Progenitor cell of endocrine pancreas (in vitro differentiated cells): ENCODE measurements around the gene AHSP. TPM values are rescaled to one million over a fixed set of nuclear protein-coding genes. Genes with fewer than 3 reads are reported as not detected.
"Not testable (repeated sequence)": the region's sequence is repeated elsewhere in the genome, so short reads cannot be mapped to it uniquely, and the experiment has no call there.

ENCODE experiments used
- DNase-seq: peaks from one replicate; pipeline ENCODE4 v3.0.0; 2021; ENCODE audit warnings: low spot score; ENCODE audit not compliant: unreplicated experiment
- H3K27ac Mint-ChIP-seq: 2 replicates; pipeline ENCODE4 v1.8.0; 2021; ENCODE audit warnings: mild to moderate bottlenecking, moderate library complexity, mixed read lengths
- H3K27me3 Mint-ChIP-seq: 2 replicates; pipeline ENCODE4 v1.8.0; 2021; ENCODE audit warnings: mixed read lengths
- H3K36me3 Mint-ChIP-seq: 2 replicates; pipeline ENCODE4 v1.8.0; 2022; ENCODE audit warnings: mixed read lengths; ENCODE audit not compliant: insufficient read depth
- H3K4me1 Mint-ChIP-seq: 2 replicates; pipeline ENCODE4 v1.8.0; 2021; ENCODE audit warnings: low read depth, mixed read lengths
- H3K4me3 Mint-ChIP-seq: 2 replicates; pipeline ENCODE4 v1.8.0; 2021; ENCODE audit warnings: low read depth, mild to moderate bottlenecking, moderate library complexity, mixed read lengths
- H3K9me3 Mint-ChIP-seq: 2 replicates; pipeline ENCODE4 v1.8.0; 2021; ENCODE audit warnings: low read depth, mixed read lengths
- total RNA-seq: library from RNA; stranded (reverse); gene quantifications from 2 replicates; pipeline ENCODE4 v1.2.1, GENCODE V29; 2021
- TF ChIP-seq, protein P1 (sequence below): fragments of 200-600 bp; sonication (generic); IDR thresholded peaks from one replicate; pipeline ENCODE4 v1.5.0; 2021; ENCODE audit warnings: antibody characterized with exemption, mild to moderate bottlenecking; ENCODE audit not compliant: unreplicated experiment

Gene AHSP
- total RNA-seq, 1 donor from 2014 or later: not detected

DNA sequence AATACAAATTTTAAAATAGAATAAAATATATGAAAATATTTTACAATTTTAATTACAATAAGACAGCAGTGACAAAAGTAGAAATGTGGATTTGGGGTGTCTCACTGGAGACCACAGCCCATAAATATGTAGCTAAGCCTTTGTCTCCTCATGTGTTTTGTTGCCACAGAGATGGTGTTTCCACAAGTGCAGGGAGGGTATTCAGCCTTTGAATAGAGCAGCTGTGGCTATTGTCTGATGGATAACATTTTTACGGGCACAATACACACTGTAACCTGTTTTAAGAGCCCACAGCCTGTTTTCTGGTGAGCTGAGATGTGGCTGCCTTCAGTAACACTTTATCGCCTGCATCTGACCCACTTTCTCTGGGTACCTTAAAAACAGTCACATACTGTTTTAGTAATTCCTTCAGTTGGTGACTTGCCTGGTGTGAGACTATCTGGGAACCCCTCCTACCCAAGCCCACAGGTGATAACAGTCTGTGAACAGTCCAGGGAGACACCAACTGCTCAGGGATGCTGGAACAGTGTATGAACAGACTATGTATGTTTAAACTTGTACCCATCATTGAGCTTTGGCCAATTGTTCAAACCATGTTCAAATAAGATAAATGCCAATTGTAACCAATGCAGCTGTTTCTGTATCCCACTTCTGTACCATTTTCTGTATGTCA is 7.8 kb upstream of the AHSP start:
- no peak overlapping the region for H3K4me3 Mint-ChIP-seq
- H3K27me3 Mint-ChIP-seq: peaks cover 19% of the 10 kb centered on the region
- H3K27ac Mint-ChIP-seq: no peak overlapping the region
- DNase-seq: no peak
- H3K4me1 Mint-ChIP-seq: no peaks in the 10 kb centered on the region
- H3K9me3 Mint-ChIP-seq: peaks cover 7% of the 10 kb centered on the region
- no peaks in the 10 kb centered on the region for H3K36me3 Mint-ChIP-seq
- TF ChIP-seq, protein P1, sequence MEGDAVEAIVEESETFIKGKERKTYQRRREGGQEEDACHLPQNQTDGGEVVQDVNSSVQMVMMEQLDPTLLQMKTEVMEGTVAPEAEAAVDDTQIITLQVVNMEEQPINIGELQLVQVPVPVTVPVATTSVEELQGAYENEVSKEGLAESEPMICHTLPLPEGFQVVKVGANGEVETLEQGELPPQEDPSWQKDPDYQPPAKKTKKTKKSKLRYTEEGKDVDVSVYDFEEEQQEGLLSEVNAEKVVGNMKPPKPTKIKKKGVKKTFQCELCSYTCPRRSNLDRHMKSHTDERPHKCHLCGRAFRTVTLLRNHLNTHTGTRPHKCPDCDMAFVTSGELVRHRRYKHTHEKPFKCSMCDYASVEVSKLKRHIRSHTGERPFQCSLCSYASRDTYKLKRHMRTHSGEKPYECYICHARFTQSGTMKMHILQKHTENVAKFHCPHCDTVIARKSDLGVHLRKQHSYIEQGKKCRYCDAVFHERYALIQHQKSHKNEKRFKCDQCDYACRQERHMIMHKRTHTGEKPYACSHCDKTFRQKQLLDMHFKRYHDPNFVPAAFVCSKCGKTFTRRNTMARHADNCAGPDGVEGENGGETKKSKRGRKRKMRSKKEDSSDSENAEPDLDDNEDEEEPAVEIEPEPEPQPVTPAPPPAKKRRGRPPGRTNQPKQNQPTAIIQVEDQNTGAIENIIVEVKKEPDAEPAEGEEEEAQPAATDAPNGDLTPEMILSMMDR: no peak

DNA sequence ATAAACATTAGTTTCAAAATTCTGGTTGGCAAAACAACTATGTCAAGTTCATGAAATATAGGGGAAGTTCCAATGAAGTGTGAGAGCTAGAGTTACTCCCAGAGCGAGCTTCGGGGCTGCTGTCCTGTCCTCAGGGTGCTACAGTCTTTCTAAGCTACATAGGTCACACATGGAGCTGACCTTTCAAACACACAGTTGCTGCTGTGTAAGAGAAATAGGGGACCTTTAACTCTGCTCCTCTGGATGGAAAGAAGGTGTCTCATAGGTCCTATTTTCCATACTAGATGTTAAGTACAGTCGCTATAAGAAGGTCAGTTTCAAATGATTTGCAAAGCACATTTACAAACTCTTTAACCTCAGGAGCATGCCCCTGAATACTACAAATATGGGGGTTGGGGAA is 6.3 kb upstream of the AHSP start:
- Mint-ChIP-seq H3K27me3 (peaks cover 25% of the 10 kb centered on the region), H3K4me3 (no peak overlapping the region), H3K9me3 (peaks cover 4% of the 10 kb centered on the region), H3K36me3 (no peaks in the 10 kb centered on the region), H3K27ac (no peak overlapping the region), H3K4me1 (no peaks in the 10 kb centered on the region)
- DNase-seq: no peak
- TF ChIP-seq, protein P1: no peak

DNA sequence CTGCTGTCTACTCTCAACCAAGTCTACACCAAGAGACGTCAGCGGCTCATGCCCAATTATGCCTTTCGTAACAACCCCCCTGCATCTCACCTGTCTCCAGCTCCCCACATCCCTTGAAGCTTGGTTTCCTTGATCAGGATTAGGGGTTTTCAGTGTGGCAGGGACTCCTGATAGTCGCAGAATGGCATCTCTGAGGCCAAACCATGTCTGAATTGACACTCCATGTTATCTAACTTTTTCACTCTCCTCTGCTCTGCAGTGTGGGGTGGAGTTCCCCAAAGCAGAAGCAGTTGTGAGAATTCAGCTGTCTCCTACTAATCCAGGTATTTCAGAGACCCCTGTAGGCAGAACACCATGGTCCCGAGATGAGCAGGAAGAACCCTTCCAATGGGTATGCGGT is 5.6 kb upstream of the AHSP start:
- TF ChIP-seq, protein P1: no peak
- Mint-ChIP-seq H3K36me3 (no peaks in the 10 kb centered on the region), H3K4me1 (no peaks in the 10 kb centered on the region), H3K27ac (no peak overlapping the region), H3K27me3 (peaks cover 30% of the 10 kb centered on the region), H3K4me3 (no peak overlapping the region), H3K9me3 (no peaks in the 10 kb centered on the region)
- DNase-seq: no peak

DNA sequence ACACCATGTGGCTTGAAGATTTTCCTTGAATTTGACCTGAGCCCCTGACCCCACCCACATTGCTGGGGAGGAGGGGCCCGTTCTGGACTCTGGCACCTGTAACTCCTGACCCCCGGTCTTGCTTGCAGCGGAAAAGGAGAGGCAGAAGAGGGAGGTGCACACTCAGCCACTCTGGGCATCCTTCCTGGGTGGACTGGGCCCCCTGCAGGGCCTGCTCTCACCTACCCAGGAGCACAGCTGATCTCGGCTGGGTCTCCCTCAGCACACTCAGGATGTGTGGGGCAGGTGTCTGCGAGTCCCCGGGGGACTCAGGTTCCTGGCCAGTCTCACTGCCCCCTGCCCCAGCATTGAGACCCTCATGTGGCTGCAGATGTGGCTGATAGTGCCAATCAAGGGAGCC is 3.9 kb upstream of the AHSP start:
- H3K27me3 Mint-ChIP-seq: peaks cover 31% of the 10 kb centered on the region

DNA sequence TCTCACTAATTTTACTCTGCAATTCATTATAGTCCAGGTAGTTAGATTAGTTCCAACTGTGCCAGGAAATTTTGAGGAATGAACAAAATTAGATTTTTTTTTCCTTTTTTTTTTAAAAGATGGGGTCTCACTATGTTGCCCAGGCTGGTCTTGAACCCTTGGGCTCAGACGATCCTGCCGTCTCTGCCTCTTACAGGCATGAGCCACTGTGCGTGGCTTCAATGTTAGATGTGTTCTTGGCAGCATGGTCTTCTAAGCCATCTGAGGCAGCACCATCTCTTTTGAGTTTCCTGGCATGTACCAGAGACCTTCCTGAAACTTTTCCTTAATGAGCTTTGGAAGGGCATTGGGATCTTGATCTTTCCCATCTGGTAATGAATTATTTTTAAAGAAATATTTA is 2.6 kb upstream of the AHSP start:
- TF ChIP-seq, protein P1: no peak
- Mint-ChIP-seq H3K4me1 (peaks cover 3% of the 10 kb centered on the region), H3K4me3 (no peak overlapping the region), H3K9me3 (no peaks in the 10 kb centered on the region), H3K27ac (no peak overlapping the region), H3K36me3 (no peaks in the 10 kb centered on the region), H3K27me3 (peaks cover 31% of the 10 kb centered on the region)
- DNase-seq: no peak

More for the DNA sequence above, 3.9 kb upstream of the AHSP start:
- not testable (repeated sequence) for H3K36me3 Mint-ChIP-seq, H3K9me3 Mint-ChIP-seq, H3K4me3 Mint-ChIP-seq, DNase-seq, H3K4me1 Mint-ChIP-seq, H3K27ac Mint-ChIP-seq

DNA sequence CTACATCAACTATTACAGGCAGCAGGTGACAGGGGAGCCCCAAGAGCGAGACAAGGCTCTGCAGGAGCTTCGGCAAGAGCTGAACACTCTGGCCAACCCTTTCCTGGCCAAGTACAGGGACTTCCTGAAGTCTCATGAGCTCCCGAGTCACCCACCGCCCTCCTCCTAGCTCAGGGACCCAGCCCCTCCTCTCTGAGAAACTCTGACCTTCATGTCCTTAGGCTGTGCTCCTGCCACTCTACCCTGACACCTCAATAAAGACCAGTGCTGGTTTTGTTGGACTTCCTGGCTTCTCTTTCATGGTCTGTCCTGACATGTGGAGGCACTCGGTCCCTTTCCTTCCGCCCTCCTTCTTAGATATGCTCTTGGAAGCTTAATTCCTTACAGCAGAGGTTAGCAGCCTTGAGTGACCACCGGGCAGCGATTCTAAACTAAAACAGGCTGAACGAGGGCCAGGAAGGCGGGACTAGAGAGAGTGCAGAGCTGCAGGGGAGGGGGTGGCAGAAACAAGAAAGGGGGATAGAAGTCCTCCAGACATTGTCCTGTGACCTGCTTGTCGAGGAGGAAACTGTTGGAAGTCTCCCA is 915 bp downstream of the AHSP start:
- peaks cover 18% of the 10 kb centered on the region for H3K27me3 Mint-ChIP-seq
- H3K4me3 Mint-ChIP-seq: no peak overlapping the region
- DNase-seq: no peak
- TF ChIP-seq, protein P1: no peak
- H3K27ac Mint-ChIP-seq: no peak overlapping the region
- H3K9me3 Mint-ChIP-seq: no peaks in the 10 kb centered on the region
- peaks cover 3% of the 10 kb centered on the region for H3K4me1 Mint-ChIP-seq
- H3K36me3 Mint-ChIP-seq: no peaks in the 10 kb centered on the region
